Measurements from ENCODE around the gene DUSP22. TPM values are rescaled to one million over a fixed set of nuclear protein-coding genes. Genes with fewer than 3 reads are reported as not detected.

DUSP22 gene
- total and polyA plus RNA-seq, 8 donors = 27.3 to 48.8 (median 33.7) TPM

DNA sequence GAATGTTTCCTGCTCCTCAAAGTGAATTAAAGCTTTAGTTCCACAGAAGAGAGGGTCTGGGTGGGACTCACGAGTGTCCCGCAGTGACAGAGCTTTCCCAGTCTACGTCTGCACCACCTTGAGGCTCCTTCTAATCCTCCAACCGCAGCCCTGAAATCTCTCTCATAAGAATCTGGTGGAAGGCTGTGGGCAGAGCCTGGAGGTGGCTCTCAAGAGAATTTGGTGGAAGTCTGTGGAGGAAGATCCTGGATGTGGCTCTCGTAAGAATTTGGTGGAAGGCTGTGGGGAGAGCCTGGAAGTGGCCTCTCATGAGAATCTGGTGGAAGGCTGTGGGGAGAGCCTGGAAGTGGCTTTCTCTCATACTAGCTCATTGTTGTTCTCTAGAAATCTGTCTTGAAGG lies 13.8 kb upstream of the DUSP22 start:
- H3K27me3 ChIP-seq = no peaks in the 10 kb centered on the region
- H3K9me3 ChIP-seq = no peaks in the 10 kb centered on the region
- DNase-seq (no peak), ATAC-seq (no peak)
- intact Hi-C loops (cut with DNase I) = no loop called here
- H3K4me3 ChIP-seq = no peak overlapping the region
- TF ChIP-seq, protein P1, sequence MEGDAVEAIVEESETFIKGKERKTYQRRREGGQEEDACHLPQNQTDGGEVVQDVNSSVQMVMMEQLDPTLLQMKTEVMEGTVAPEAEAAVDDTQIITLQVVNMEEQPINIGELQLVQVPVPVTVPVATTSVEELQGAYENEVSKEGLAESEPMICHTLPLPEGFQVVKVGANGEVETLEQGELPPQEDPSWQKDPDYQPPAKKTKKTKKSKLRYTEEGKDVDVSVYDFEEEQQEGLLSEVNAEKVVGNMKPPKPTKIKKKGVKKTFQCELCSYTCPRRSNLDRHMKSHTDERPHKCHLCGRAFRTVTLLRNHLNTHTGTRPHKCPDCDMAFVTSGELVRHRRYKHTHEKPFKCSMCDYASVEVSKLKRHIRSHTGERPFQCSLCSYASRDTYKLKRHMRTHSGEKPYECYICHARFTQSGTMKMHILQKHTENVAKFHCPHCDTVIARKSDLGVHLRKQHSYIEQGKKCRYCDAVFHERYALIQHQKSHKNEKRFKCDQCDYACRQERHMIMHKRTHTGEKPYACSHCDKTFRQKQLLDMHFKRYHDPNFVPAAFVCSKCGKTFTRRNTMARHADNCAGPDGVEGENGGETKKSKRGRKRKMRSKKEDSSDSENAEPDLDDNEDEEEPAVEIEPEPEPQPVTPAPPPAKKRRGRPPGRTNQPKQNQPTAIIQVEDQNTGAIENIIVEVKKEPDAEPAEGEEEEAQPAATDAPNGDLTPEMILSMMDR (IDR thresholded peaks at IDR 0.05) = no peak
- no peaks in the 10 kb centered on the region for H3K4me1 ChIP-seq
- H3K36me3 ChIP-seq = no peaks in the 10 kb centered on the region
- no peak overlapping the region for H3K27ac ChIP-seq

DNA sequence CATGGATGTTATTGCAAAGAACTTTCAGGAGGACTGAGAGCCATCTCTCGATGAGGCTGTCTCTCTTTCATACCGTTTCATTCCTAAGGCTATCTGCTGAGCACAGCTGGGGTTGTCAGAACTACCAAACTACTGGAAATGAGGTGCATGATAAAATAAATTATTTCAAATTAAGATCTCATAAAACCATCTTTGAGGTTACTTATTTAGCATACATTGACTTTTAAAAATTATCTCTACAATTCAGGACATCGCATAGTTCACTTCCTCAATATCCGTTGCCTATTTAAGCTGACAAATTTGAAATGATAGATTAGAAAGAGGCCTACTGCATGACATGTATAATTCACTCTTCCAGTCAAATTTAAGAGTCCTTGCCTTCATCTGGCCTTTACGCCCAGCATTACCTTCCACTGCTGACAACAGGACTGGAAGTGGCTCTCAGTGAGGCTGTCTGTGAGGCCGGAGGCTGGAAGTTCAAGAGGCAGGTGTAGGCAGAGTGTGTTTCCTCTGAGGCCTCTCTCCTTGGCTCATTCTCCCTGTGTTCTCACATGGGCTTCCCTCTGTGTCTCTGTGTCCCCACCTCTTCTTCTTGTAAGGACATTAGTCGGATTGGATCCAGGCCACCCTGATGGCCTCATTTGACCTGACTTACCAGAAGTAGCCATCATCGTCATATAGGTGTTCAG lies 12.8 kb upstream of the DUSP22 start:
- Histone ChIP-seq H3K27me3 (no peaks in the 10 kb centered on the region), H3K4me1 (no peaks in the 10 kb centered on the region), H3K9me3 (no peaks in the 10 kb centered on the region), H3K36me3 (no peaks in the 10 kb centered on the region), H3K4me3 (no peak overlapping the region), H3K27ac (no peak overlapping the region)
- DNase-seq = no peak
- intact Hi-C loops (cut with DNase I) = no loop called here
- ATAC-seq = no peak
- TF ChIP-seq, protein P1 (IDR thresholded peaks at IDR 0.05) = no peak

DNA sequence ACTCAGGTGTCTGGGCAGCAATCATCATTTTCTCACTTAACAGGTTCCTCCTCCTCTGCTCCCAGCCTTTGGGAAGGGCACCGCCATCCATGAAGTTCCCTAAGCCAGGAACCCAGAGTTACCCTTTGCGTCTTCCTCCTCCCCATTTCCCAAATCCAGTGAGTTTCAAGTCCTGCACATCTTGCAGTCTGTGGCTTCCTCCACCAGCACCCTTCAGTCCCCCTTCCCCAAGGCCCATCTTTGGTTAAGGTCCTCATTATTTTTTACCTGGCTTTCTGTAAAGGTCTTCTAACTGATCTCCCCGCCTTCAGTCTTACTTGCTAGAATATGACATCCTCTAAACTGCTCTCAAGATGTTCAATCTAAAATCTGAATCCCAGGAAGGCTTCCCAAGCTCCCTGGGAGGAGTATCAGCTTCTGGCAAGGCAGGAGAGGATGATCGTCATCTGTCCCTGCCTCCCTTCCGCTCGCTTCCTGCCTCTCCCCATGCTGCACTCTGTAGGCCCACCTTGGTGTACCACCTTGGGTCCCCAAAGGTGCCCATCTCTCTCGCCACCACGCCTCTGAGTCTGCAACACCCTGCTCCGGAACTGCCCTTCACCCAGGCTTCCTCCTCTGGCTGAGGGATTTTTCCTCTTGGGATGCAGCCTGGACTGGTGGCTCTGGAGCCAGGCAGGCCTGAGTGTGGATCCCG lies 11.4 kb upstream of the DUSP22 start:
- ATAC-seq (no peak), DNase-seq (peak in 1 of 4 donors; percentile 61)
- TF ChIP-seq, protein P1 (IDR thresholded peaks at IDR 0.05) = no peak
- no peaks in the 10 kb centered on the region for H3K27me3 ChIP-seq
- H3K9me3 ChIP-seq = no peaks in the 10 kb centered on the region
- H3K4me1 ChIP-seq = no peaks in the 10 kb centered on the region
- H3K27ac ChIP-seq = no peak overlapping the region
- no peaks in the 10 kb centered on the region for H3K36me3 ChIP-seq
- H3K4me3 ChIP-seq = no peak overlapping the region
- intact Hi-C loops (cut with DNase I) = no loop called here

DNA sequence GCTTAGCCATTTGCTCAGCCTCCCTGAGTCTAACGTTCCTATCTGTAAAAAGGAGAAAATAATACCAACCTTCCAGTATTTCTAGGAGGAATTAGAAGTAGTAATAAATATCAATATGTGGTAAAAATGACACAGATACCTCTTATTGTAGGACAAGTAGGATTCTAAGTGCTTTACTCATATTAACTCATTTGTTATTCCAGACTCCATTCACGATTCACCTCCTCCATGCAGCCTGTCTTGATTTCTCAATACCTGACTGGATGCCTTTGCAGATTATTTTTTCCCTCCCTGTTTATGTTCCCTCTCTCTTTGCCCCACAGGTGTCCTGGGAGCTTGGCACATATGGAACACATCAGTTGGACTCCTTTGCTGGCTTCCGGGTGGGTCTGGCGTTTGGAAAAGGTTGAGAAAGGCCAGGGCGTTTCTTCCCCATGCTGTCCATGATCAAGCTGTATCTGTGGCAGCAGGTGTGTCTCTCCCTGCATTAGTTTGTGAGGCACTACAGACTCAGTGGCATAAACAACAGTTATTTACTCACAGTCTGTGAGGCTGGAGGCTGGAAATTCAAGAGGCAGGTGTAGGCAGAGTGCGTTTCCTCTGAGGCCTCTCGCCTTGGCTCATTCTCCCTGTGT lies 10.7 kb upstream of the DUSP22 start:
- DNase-seq = no peak
- no peaks in the 10 kb centered on the region for H3K9me3 ChIP-seq
- TF ChIP-seq, protein P1 (IDR thresholded peaks at IDR 0.05) = no peak
- no peak overlapping the region for H3K4me3 ChIP-seq
- no peaks in the 10 kb centered on the region for H3K27me3 ChIP-seq
- H3K27ac ChIP-seq = no peak overlapping the region
- no peak for ATAC-seq
- no peaks in the 10 kb centered on the region for H3K4me1 ChIP-seq
- intact Hi-C loops (cut with DNase I) = no loop called here
- H3K36me3 ChIP-seq = no peaks in the 10 kb centered on the region

DNA sequence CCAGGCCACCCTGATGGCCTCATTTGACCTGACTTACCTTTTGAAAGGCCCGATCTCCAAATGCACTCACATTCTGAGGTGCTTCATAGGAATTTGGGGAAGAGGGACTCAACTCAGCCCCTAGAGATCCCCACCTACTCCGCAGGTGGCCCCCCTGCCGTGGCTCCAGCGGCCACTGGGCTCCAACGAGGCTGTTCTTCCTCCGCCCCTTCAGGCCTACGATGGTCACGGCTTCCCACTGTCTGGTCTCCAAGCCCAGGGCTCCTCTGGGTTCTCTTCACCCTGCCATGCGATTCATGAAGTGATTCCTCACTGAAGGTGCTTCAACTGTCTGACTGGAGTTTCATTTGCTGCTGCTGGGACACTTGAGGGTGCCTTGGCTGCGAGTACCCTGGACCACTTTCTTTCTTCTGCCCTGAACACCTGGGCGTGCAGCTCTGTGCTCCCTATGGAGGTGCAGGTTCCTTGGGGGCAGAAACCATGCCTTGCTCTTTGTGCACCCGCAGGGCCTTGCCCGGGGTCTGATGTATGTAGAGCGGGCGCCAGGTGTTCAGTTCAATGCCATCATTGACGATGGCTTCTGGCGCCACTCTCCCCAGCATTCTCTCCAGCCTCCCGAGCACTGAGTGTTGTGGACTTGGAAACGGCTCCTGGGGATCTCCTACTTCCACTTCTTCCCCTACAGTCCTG lies 10.0 kb upstream of the DUSP22 start:
- Histone ChIP-seq H3K27ac (no peak overlapping the region), H3K27me3 (no peaks in the 10 kb centered on the region), H3K4me1 (no peaks in the 10 kb centered on the region), H3K4me3 (no peak overlapping the region), H3K36me3 (no peaks in the 10 kb centered on the region), H3K9me3 (no peaks in the 10 kb centered on the region)
- TF ChIP-seq, protein P1 (IDR thresholded peaks at IDR 0.05) = no peak
- no peak for ATAC-seq
- intact Hi-C loops (cut with DNase I) = no loop called here
- peak in 1 of 4 donors; percentile 66 for DNase-seq
